Activated CD4-positive, alpha-beta T cell treated with anti-CD3 and anti-CD28 coated beads, Interleukin-2, amount 50 U/mL, for 48 hours (primary cell): ENCODE data around the gene RIPK4.
A peak's percentile ranks its signal among the peaks of the same experiment; 100 is the strongest.

Experiments used
- DNase-seq, 2 experiments: peaks; one replicate each; pipeline ENCODE4 v3.0.0-alpha.2; 2020

Gene RIPK4

GRCh38 chr21:41768437-41769042 lies 1.7 kb upstream of the RIPK4 start:
- DNase-seq = peak in 1 of 2 experiments; percentile 21

- DNase-seq = peak in 1 of 2 experiments; percentile 23
These were observed 969 bp upstream of the RIPK4 start for GRCh38 chr21:41767606-41768436.

- no peak for DNase-seq
These were observed 624 bp downstream of the RIPK4 start for GRCh38 chr21:41765973-41766882.

GRCh38 chr21:41765420-41765821 lies 1.4 kb downstream of the RIPK4 start:
- DNase-seq = no peak

GRCh38 chr21:41764558-41765419 lies 2.1 kb downstream of the RIPK4 start:
- no peak for DNase-seq

GRCh38 chr21:41763996-41764395 lies 2.9 kb downstream of the RIPK4 start:
- no peak for DNase-seq

- DNase-seq = no peak
These were observed 3.4 kb downstream of the RIPK4 start for GRCh38 chr21:41763398-41763931.

- DNase-seq = no peak
These were observed 4.1 kb downstream of the RIPK4 start for GRCh38 chr21:41762753-41763152.

GRCh38 chr21:41761934-41762635 lies 4.8 kb downstream of the RIPK4 start:
- DNase-seq = no peak

GRCh38 chr21:41761211-41761933 lies 5.5 kb downstream of the RIPK4 start:
- no peak for DNase-seq

GRCh38 chr21:41760411-41760810 lies 6.4 kb downstream of the RIPK4 start:
- no peak for DNase-seq

- DNase-seq = no peak
These were observed 6.9 kb downstream of the RIPK4 start for GRCh38 chr21:41759926-41760325.

- no peak for DNase-seq
These were observed 7.5 kb downstream of the RIPK4 start for GRCh38 chr21:41759214-41759840.

- no peak for DNase-seq
These were observed 8.3 kb downstream of the RIPK4 start for GRCh38 chr21:41758550-41758949.

GRCh38 chr21:41755934-41756773 lies 10.7 kb downstream of the RIPK4 start:
- DNase-seq = no peak

GRCh38 chr21:41755258-41755933 lies 11.5 kb downstream of the RIPK4 start:
- DNase-seq = no peak

- DNase-seq = no peak
These were observed 12.4 kb downstream of the RIPK4 start for GRCh38 chr21:41754479-41754891.
